Measurements from ENCODE around the gene PLXNB1. TPM values are rescaled to one million over a fixed set of nuclear protein-coding genes. Genes with fewer than 3 reads are reported as not detected.
"Not testable (repeated sequence)": the region's sequence is repeated elsewhere in the genome, so short reads cannot be mapped to it uniquely, and the experiment has no call there.

Gene PLXNB1
- total RNA-seq, 2 donors from 2014 or later, result 69.4 to 73.0 TPM

- Histone ChIP-seq H3K36me3 (peaks cover 38% of the 10 kb centered on the region), H3K4me3 (no peak overlapping the region), H3K4me1 (peaks cover 0 to 18% of the 10 kb centered on the region in 2 donors), H3K9me3 (no peaks in the 10 kb centered on the region), H3K27me3 (no peaks in the 10 kb centered on the region), H3K27ac (peak overlapping the region; percentile 67 to 76)
- TF ChIP-seq CTCF (IDR thresholded peaks at IDR 0.05), result no peak
- DNase-seq (ENCODE audit: low spot score), result peak; percentile 49
Observed at GRCh38 chr3:48402907-48403306, 27.0 kb downstream of the PLXNB1 start.

GRCh38 chr3:48402281-48402732, 27.6 kb downstream of the PLXNB1 start:
- H3K27ac ChIP-seq, result peak overlapping the region; percentile 67 to 76
- H3K9me3 ChIP-seq, result no peaks in the 10 kb centered on the region
- peaks cover 0 to 18% of the 10 kb centered on the region in 2 donors for H3K4me1 ChIP-seq
- no peak overlapping the region for H3K4me3 ChIP-seq
- H3K36me3 ChIP-seq, result peaks cover 32% of the 10 kb centered on the region
- no peak for TF ChIP-seq CTCF (IDR thresholded peaks at IDR 0.05)
- H3K27me3 ChIP-seq, result no peaks in the 10 kb centered on the region
- DNase-seq (ENCODE audit: low spot score), result peak; percentile 96

GRCh38 chr3:48401434-48401901, 28.4 kb downstream of the PLXNB1 start:
- peak; percentile 56 for DNase-seq (ENCODE audit: low spot score)
- peak overlapping the region; percentile 67 to 76 for H3K27ac ChIP-seq
- peaks cover 0 to 18% of the 10 kb centered on the region in 2 donors for H3K4me1 ChIP-seq

GRCh38 chr3:48400824-48401433, 29.0 kb downstream of the PLXNB1 start:
- peak overlapping the region in 1 of 2 donors; percentile 76 for H3K27ac ChIP-seq
- no peaks in the 10 kb centered on the region for H3K9me3 ChIP-seq

More at GRCh38 chr3:48401434-48401901, 28.4 kb downstream of the PLXNB1 start:
- H3K9me3 ChIP-seq, H3K27me3 ChIP-seq, H3K4me3 ChIP-seq: not testable (repeated sequence)
- H3K36me3 ChIP-seq, result peaks cover 23% of the 10 kb centered on the region

GRCh38 chr3:48399387-48400172, 30.3 kb downstream of the PLXNB1 start:
- Histone ChIP-seq H3K27ac (no peak overlapping the region), H3K27me3 (no peaks in the 10 kb centered on the region), H3K36me3 (peaks cover 8% of the 10 kb centered on the region), H3K9me3 (no peaks in the 10 kb centered on the region), H3K4me3 (no peak overlapping the region), H3K4me1 (peaks cover 0 to 18% of the 10 kb centered on the region in 2 donors)
- no peak for DNase-seq (ENCODE audit: low spot score)
- no peak for TF ChIP-seq CTCF (IDR thresholded peaks at IDR 0.05)

More at GRCh38 chr3:48400824-48401433, 29.0 kb downstream of the PLXNB1 start:
- Histone ChIP-seq H3K4me1 (peaks cover 0 to 18% of the 10 kb centered on the region in 2 donors), H3K36me3 (peaks cover 18% of the 10 kb centered on the region), H3K4me3 (no peak overlapping the region), H3K27me3 (no peaks in the 10 kb centered on the region)
- peak; percentile 82 to 89 for TF ChIP-seq CTCF (IDR thresholded peaks at IDR 0.05)
- DNase-seq (ENCODE audit: low spot score), result peak; percentile 68

Measured in right atrium auricular region (tissue), 2 donors.